Muscle of arm (tissue), 14 donors: ENCODE measurements around the gene ACKR3. TPM values are rescaled to one million over a fixed set of nuclear protein-coding genes. Genes with fewer than 3 reads are reported as not detected.

Experiments
- DNase-seq: peaks from one replicate; pipeline ENCODE4 v3.0.0-alpha.2; 2013
- long read RNA-seq, 11 donors: transcript quantifications; one replicate each; lab custom pipeline, GENCODE V29; 2026
- polyA plus RNA-seq, 12 donors: library from polyadenylated mRNA; unstranded; fragments of 120-200 nt; gene quantifications; one replicate each; pipeline ENCODE4 v1.2.1, GENCODE V29; 2013; ENCODE audit not compliant: insufficient read length in 12 of 12

The ACKR3 gene
- polyA plus RNA-seq: 10 to 100 TPM in 11 of 12 donors, not detected in 1; 17.7 to 67.0 (median 24.9) TPM
- long read RNA-seq, donor 1, transcript ACKR3-201 (2 exons, 2,203 nt): major isoform, 14 of 42 reads
- long read RNA-seq, donor 1, partial matches to known transcripts: 26 of 42 reads
- long read RNA-seq, donor 1, other reads (novel, unspliced or antisense): 0 of 42 reads
- long read RNA-seq, donor 2, transcript ACKR3-201 (2 exons, 2,203 nt): major isoform, 13 of 16 reads
- long read RNA-seq, donor 2, partial matches to known transcripts: 0 of 16 reads
- long read RNA-seq, donor 2, other reads (novel, unspliced or antisense): 0 of 16 reads
- long read RNA-seq, donor 3, transcript ACKR3-201 (2 exons, 2,203 nt): major isoform, 5 of 6 reads
- long read RNA-seq, donor 3, partial matches to known transcripts: 0 of 6 reads
- long read RNA-seq, donor 3, other reads (novel, unspliced or antisense): 0 of 6 reads
- long read RNA-seq, donor 4, partial matches to known transcripts: 0 of 3 reads
- long read RNA-seq, donor 4, other reads (novel, unspliced or antisense): 0 of 3 reads
- long read RNA-seq, donor 5, transcript ACKR3-201 (2 exons, 2,203 nt): major isoform, 5 of 13 reads
- long read RNA-seq, donor 5, partial matches to known transcripts: 7 of 13 reads
- long read RNA-seq, donor 5, other reads (novel, unspliced or antisense): 0 of 13 reads
- long read RNA-seq, donor 6, transcript ACKR3-201 (2 exons, 2,203 nt): major isoform, 6 of 6 reads
- long read RNA-seq, donor 6, partial matches to known transcripts: 0 of 6 reads
- long read RNA-seq, donor 6, other reads (novel, unspliced or antisense): 0 of 6 reads
- long read RNA-seq, donor 7: 0 reads
- long read RNA-seq, donor 8, transcript ACKR3-201 (2 exons, 2,203 nt): major isoform, 6 of 11 reads
- long read RNA-seq, donor 8, partial matches to known transcripts: 5 of 11 reads
- long read RNA-seq, donor 8, other reads (novel, unspliced or antisense): 0 of 11 reads
- long read RNA-seq, donor 9, transcript ACKR3-201 (2 exons, 2,203 nt): major isoform, 7 of 7 reads
- long read RNA-seq, donor 9, partial matches to known transcripts: 0 of 7 reads
- long read RNA-seq, donor 9, other reads (novel, unspliced or antisense): 0 of 7 reads
- long read RNA-seq, donor 10, transcript ACKR3-201 (2 exons, 2,203 nt): major isoform, 13 of 13 reads
- long read RNA-seq, donor 10, partial matches to known transcripts: 0 of 13 reads
- long read RNA-seq, donor 10, other reads (novel, unspliced or antisense): 0 of 13 reads
- long read RNA-seq, donor 11, transcript ACKR3-201 (2 exons, 2,203 nt): major isoform, 11 of 19 reads
- long read RNA-seq, donor 11, partial matches to known transcripts: 8 of 19 reads
- long read RNA-seq, donor 11, other reads (novel, unspliced or antisense): 0 of 19 reads

DNA sequence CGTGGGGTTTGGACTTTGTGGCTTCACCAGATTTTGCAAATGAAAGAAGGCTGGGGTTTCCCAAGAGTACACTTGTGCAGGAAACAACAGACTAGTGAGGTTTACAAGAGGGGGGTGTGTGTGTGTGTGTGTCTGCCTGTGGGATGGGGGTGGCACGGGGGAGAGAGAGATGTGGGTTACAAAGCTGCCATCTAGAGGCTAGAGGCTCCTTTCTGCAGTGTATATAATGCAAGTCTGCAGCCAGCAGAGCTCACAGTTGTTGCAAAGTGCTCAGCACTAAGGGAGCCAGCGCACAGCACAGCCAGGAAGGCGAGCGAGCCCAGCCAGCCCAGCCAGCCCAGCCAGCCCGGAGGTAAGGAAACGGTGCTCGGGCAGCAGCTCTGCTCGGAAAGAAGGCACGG, at the start of gene ACKR3:
ACKR3 (plus strand) TSS at position 253 of the 401 bp plus-strand sequence. CDS start 10,641 bp downstream, outside the sequence.
- DNase-seq: peak; percentile 79

DNA sequence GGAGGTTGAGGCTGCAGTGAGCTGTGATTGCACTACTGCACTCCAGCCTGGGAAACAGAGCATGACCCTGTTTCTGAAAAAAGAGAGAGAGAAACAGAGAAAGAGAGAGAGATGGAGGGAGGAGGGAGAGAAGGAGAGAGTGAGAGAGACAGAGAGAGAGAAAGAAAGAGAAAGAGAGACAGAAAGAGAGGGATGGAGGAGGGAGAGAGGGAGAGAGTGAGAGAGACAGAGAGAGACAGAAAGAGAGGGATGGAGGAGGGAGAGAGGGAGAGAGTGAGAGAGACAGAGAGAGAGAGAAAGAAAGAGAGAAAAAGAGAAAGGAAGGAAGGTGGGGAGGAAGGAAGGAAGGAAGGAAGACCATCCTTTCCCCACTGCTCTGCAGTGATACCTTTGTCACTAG, 48.1 kb upstream of the ACKR3 start:
- DNase-seq: no peak

DNA sequence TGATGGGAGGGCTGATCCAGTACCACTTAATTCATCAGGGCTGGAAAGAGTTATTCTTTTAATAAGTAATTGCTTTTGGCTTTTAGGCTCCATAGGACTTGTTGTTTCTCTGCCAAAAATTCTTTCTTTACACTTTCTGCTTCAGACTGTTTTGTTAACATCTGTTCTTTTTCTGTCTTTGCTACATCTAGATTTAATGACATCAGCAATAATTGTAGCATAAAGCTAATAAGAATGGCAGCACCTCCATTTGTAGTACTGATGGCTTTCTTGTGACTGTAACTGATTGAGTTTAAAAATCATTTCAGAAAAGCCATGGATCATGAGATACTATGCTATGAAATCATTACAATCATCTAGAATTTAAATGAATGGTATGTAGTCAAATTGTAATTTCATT, 46.4 kb upstream of the ACKR3 start:
- DNase-seq: no peak

DNA sequence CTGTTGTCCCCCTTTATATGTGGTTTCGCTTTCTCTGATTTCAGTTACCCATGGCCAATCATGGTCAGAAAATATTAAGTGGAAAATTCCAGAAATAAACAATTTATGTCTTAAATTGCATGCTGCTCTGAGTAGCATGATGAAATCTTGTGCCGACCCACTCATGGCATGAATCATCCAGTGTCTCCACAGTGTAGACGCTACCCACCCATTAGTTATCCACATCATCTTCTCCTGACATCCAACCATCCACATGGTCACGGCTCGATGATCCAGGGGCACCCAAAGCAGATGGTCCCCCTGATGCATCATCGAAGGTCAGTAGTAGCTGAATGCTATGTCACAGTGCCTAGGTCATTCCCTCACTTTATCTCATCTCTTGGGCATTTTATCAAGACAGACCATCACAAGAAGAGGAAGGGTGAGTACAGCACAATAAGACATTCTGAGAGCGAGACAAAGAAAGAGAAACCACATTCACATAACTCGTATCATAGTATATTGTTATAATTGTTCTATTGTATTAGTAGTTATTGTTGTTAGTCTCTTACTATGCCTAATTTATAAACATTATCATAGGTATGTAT, 44.1 kb upstream of the ACKR3 start:
- DNase-seq: no peak

DNA sequence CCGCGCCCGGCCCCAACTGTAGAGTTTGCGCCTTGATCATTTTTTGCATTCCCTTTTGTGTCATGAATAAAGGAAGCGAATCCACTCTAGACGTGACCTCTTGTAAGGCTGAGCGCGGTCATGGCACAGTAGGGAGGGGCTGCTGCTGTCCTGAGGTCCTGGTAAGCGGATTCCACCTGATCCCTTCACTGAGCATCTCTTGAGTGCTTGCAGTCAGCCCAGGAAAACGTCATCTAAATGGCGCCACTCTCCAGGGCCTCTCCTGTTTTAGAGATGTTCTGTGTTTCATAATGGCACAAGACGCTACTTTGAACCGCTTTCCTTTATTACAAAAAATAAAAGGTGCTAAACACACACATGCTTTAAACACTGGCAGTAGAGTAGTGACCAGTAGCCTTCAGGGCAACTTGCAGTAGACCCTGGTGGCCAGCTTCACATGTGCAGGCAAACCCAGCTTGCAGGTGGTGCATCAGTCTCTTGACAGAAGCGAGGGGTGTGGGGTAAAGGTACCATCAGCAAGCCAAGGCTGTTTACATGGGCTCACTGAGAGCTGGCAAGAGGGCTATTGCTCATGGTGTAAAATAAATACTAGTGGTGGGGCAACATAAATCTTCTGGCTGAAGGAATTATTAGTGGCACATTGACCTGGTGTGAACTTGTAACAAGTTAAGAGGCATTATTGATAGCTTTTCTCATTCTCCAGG, 43.0 kb upstream of the ACKR3 start:
- no peak for DNase-seq

DNA sequence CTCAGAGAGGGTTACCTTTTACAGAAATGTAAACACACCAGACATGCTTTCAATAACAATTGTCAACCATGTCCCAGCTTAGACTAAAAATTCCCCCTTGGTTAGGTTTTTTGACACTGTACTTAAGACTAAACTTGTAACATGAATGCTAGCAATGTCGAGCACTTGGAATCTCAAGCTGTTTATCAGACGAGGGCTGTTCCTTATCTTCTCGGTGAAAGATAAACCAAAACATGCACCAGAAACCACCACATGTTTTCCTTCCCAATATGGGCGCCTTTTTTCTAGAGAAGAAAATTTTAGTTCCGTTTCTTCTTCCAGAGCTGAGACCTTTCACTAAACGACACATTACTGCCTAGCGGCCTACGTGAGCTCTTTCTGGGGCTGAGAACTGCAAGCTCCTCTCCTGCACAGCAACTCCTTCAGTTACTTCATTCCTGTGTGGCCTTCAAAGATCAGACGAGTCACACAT, 42.4 kb upstream of the ACKR3 start:
- DNase-seq: no peak

DNA sequence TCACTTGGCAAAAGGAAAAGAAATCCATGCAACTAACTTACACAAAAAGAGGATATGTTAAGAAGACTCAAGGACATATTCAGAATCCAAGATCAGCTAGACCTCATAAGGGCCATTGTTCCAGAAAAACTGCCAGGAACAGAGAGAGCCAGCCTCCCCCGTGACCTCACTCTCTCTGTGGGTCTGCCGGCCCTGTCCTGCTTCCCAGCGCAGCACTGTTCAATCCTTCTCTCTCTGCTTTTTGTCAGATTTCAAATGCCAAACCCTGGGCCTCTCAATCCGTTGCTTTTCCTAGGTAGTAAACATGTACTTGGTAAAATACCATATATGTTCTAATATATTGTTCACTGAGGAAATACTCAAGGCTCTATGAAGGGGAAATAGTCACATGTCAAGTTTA, 40.0 kb upstream of the ACKR3 start:
- DNase-seq: no peak

DNA sequence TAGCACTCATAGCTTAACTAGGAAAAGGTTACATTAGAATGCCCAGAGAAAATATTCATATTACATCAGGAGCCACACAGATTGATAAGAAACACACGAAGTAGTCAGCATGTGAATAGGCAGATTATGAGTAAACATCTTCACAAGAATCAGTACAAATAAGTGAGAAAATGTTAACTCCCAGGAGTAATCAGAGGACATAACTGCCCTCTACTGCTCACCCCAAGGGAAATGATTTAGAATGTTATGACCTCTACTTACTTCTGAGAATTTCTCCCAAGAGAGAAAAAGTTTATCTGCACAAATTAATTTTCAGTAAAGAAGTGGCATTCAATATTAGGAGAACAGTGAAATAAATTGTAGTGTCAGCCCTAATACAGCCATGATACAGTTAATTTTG, 39.1 kb upstream of the ACKR3 start:
- DNase-seq: no peak

DNA sequence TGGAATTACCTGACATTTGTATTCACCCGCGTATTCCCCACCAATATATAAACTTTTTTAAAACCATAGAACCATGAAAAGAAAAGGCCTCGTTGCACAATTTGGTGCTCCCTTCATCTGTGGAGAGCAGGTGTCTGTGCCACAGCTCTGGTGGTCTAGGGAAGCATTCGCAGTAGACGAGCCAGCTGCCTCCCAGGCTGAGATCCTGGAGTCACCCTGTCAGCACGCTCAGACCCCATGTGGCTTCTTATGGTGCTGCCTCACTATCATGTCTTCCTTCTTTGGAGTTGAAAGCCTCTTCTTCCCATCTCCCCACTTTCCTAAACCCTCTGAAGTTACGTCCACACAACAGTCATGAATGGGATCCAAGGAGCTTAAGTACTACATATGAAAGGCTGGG, 38.4 kb upstream of the ACKR3 start:
- DNase-seq: no peak

DNA sequence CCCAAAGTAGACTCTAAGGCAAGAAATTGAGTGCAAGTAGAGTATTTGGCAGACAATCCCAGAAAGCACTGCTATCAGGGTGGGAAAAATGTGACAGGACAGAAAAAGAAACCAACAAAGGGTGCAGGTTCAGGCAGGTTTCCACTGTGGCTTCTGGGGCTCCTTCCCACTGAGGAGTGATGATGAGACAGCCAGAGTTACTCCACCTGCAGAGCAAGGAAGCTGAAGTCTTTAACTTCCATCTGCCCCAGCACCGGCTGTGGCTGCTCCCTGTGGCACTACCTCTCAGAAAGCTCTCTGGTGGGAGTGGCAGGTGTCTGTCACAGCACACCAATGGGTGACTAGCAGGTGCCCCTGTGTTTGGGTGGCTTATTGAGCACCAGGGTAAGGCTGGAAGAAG, 37.6 kb upstream of the ACKR3 start:
- no peak for DNase-seq

DNA sequence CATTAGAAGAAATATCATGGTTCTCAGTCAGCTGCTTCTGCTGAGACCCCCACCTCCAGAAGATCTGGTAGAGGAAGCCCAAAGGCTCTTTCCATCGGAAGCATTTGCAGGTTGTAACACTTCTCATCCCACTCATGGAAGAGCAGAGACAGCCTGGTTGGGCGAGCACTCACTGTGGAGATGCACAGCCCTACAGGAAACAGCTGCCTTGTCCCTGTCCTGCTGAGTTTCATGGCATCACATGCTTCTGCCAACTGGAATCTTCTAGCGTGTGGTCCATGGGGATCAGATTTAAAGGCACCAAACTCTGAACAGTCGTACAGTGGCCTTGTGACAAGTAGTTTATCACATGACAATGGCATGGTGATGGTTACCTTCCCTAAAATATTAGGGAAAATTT, 36.3 kb upstream of the ACKR3 start:
- no peak for DNase-seq

DNA sequence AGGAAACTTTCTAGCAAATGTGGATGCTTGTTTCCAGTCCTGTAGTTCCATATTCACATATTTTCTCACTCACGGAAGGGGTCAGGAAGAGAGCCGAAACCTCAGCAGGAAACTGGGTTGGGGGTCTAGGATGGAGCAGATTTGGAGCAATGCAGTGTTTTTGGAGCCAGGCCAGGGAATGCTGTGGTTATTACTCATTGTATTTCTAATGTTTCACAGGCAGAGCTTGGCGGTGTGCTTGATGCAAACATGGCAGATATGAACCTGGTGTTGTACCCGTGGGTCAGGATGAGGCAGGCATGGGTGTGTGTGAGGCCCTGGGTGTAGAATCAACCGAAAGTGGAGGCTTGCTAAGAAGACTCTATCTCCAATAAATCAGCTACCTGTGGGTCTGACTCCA, 34.6 kb upstream of the ACKR3 start:
- DNase-seq: no peak

DNA sequence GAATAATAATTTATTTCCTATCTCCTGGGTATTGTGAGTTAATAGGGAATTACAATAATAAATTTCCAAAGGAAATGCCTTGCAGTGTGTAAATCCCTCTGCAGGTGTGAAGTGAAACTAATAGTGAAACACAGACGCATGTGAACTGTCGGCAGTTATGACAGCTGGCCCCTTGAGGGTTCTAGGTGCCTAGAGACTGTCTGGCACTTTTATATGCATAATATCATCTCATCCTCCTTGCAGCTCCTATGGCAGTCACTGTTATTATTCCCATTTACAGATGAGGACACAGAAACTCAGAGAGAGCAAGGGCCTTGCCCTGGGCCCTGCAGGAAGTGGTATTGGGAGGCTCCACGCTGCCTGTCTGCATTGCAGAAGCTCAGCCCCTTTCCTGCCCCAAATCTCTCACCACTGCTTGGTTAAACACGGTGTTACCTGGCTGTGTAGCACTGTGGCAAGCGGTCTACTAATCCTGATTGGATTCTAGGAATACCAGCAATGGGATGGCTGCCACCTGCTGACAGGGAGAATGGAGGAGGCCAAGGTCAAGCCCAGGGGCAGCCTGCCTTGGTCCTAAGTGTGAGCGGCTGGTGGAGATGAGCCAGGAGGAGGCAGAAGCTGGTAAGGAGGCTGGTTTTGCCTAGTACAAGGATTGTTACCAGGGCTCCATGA, 32.8 kb upstream of the ACKR3 start:
- DNase-seq: no peak

DNA sequence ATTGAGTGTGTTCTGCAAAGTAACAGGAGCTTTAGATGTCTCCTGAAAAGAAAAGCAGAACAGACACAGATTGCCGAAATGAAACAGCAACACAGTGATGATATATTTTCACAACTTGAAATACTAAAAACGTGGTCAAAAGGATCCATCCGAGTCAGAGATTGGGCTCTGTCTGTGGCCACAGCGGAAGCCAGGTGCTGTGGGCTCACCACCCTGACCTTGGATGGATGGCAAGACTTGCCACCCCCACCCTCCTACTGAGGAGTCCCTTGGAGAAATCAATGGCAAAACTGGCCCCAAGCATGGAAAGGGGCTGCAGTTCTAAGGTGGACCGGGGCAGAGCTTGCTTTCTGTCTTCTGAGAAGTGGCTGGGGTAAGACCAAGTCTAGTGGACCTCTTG, 31.4 kb upstream of the ACKR3 start:
- no peak for DNase-seq

DNA sequence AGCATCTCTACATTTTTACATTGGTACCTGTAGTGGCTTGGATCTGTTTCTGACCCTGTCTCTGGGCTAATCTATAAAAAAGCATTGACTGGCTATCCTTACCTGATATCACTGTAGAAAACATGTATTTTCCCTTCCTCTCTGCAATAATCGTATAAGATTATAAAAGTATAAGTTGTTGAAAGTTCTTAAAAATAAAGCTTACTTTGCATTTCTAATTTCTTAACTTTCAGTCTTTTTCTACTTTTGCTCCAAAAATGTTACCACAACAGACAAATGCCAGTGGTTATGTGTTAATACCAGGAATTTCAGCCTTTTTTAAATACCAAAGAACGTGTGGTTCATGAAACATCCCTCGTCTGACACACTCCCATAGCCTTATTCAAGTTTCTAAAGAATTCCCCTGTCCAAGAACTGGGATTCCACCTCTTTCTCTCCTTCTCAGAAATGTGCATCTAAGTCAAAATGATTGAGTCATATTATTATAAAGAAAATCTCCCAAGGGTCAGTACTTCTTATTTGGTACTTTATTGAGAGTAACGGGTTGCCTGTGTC, 28.5 kb upstream of the ACKR3 start:
- no peak for DNase-seq

DNA sequence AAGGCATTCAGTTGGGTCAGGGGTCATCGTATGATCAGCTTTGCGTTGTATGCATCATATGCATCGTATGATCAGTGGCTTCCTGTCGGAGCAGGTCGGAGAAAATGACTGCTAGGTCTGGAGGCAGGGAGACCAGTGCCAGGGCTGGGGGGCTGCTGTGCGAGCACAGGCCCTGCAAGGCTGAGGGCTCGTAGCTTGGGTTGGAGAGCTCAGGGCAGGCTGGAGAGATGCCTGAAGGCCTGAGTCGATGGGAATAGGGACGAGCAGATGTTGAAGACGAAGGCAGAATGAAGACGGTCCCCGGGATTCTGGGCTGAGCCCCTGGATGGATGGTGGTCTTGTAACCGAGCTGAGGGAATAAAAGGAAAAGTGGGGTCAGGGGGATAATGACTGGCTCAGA, 25.3 kb upstream of the ACKR3 start:
- no peak for DNase-seq

DNA sequence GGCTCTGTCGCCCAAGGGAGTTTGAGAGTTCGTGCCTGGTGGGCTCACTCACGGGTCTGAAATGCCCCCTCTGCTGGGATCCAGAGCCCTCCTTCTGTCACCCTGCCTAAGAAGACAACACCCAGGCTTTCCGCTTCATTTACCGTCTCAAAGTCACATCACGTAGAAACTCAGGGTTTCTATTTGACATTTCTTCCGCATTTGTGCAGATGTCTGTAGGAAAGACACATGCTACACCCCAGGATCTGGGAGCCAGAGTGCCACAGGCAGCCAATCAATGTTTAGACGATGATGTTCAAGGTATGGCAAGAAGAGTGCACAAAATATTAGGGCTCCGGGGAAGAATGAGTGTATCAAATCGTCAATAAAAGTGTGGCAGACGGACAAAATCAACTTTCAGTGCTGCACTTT, 24.4 kb upstream of the ACKR3 start:
- no peak for DNase-seq

DNA sequence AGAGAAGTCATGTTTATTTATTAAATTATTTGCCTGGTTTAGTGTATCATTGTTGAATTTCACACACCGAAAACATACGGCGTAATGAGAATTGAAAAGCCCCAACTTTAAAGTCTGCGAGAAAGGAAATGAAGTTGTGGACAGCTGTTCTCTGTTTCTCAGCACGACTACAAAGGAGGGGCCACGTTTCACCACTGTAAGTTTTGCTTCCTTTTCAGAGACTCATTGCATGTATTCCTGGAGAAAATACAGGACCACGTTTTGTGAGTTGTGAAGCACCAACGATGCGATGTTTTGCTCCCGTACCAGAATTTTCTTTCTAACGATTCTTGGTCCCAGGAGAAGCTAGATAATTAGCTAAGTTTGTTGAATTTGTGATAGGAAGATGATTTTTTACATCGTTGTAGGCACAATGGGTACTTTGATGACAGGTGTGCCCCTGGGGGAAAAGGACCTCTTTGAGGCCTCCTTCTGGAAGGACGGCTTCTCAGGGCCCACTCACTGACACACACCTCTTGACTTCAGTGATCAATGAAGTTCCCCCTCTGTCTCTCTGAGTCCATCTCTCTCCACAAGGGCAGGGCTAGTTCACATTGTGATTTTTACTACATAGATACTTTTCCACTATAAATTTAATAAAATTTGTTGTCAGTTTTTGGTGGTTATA, 23.7 kb upstream of the ACKR3 start:
- no peak for DNase-seq

DNA sequence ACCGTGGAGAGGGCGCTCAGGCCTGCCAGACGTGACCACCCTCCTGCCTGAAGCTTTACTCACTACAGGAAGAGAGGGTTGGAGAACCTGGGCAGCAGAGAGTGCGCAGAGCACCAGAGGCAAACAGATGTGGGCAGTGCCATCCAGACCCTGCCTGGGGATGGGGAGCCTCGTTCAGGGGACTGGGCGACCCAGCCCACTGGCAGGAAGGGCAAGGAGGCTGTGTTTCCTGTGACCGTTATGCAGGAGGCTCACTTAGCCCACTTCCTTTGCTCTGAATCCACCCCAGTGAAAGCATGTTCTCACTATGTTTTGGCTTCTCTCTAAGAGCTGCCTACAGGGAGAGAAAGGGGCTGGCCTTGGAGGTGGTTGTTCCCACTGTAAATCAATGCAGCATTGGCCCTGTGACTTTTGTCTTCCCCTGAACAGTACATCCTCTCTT, 23.0 kb upstream of the ACKR3 start:
- DNase-seq: no peak
